NOMO-1 treated with dmso at 0.1 percent for 144 hours (cell line): ENCODE results near the gene CREBBP.

Experiments
- DNase-seq: peaks from one replicate; lab custom pipeline; 2025; ENCODE audit not compliant: unreplicated experiment; lab: John Stamatoyannopoulos, UW

The CREBBP gene

GRCh38 chr16:3769942-3770341 is 110.6 kb downstream of the CREBBP start:
- DNase-seq: no peak

- DNase-seq: no peak
Observed at GRCh38 chr16:3769013-3769412, 111.5 kb downstream of the CREBBP start.

- peak; percentile 55 for DNase-seq
Observed at GRCh38 chr16:3767333-3767986, 113.1 kb downstream of the CREBBP start.

- DNase-seq: no peak
Observed at GRCh38 chr16:3766177-3766576, 114.3 kb downstream of the CREBBP start.

- no peak for DNase-seq
Observed at GRCh38 chr16:3764409-3764808, 116.1 kb downstream of the CREBBP start.

GRCh38 chr16:3762107-3762750 is 118.3 kb downstream of the CREBBP start:
- no peak for DNase-seq

- DNase-seq: no peak
Observed at GRCh38 chr16:3761375-3762106, 119.0 kb downstream of the CREBBP start.

- DNase-seq: no peak
Observed at GRCh38 chr16:3760518-3760917, 120.0 kb downstream of the CREBBP start.

- DNase-seq: no peak
Observed at GRCh38 chr16:3759736-3760135, 120.8 kb downstream of the CREBBP start.

- DNase-seq: no peak
Observed at GRCh38 chr16:3756113-3756512, 124.4 kb downstream of the CREBBP start.

GRCh38 chr16:3755249-3755648 is 125.3 kb downstream of the CREBBP start:
- no peak for DNase-seq

- no peak for DNase-seq
Observed at GRCh38 chr16:3754772-3755171, 125.7 kb downstream of the CREBBP start.

- no peak for DNase-seq
Observed at GRCh38 chr16:3754081-3754703, 126.3 kb downstream of the CREBBP start.

GRCh38 chr16:3752984-3753383 is 127.5 kb downstream of the CREBBP start:
- no peak for DNase-seq

- DNase-seq: no peak
Observed at GRCh38 chr16:3751878-3752277, 128.6 kb downstream of the CREBBP start.

GRCh38 chr16:3748307-3748706 is 132.2 kb downstream of the CREBBP start:
- no peak for DNase-seq

GRCh38 chr16:3745751-3746355 is 134.7 kb downstream of the CREBBP start:
- DNase-seq: no peak

- no peak for DNase-seq
Observed at GRCh38 chr16:3744018-3744417, 136.5 kb downstream of the CREBBP start.

- DNase-seq: no peak
Observed at GRCh38 chr16:3740934-3741333, 139.6 kb downstream of the CREBBP start.

- DNase-seq: no peak
Observed at GRCh38 chr16:3740186-3740585, 140.3 kb downstream of the CREBBP start.

- no peak for DNase-seq
Observed at GRCh38 chr16:3739636-3740035, 140.9 kb downstream of the CREBBP start.
